GM21367 (cell line): Measurements from ENCODE around the gene OTUD1.
"Not testable (repeated sequence)": the region's sequence is repeated elsewhere in the genome, so short reads cannot be mapped to it uniquely, and the experiment has no call there.

ENCODE experiments used
- ATAC-seq: cut with Tn5 transposase; IDR thresholded peaks from one replicate; pipeline ENCODE4 v1.9.1; 2021; ENCODE audit not compliant: unreplicated experiment

Gene OTUD1

GRCh38 chr10:23438547-23439451, at the start of gene OTUD1:
Gene OTUD1 (plus strand): TSS chr10:23439075. CDS start chr10:23439458, 383 bp downstream.
- peak; percentile 80 for ATAC-seq

DNA sequence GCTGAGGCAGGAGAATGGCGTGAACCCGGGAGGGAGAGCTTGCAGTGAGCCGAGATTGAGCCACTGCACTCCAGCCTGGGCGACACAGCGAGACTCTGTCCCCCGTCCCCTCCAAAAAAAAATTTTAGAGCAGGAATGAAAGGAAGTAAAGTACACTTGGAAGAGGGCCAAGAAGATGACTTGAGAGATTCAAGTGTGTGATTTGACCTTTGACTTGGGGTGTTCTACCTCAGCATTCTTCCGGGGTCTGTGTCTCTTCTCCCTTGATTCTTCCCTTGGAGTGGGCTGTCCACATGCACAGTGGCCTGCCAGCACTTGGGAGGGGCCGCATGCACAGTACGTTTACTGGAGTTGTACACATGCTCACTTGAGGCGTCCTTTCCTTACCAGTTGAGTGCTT, 48.5 kb upstream of the OTUD1 start:
- not testable (repeated sequence) for ATAC-seq

DNA sequence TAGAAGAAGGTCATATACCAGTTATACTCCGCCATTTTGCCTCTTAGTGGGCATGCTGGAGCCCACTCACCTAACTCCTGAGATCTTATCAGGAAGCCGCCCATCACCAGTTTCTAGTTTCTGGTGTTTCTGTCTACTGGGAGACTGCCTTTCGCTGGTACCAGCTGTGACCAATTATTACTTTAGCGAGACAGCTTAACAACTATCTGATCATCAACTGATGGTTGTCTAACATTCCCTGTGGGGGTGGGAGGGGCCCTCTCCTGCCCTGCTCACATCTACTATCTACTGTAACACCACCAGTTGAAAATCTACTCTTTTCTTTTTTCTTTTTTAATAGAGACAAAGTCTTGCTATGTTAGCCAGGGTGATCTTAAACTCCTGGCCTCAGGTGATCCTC, 48.1 kb upstream of the OTUD1 start:
- no peak for ATAC-seq

DNA sequence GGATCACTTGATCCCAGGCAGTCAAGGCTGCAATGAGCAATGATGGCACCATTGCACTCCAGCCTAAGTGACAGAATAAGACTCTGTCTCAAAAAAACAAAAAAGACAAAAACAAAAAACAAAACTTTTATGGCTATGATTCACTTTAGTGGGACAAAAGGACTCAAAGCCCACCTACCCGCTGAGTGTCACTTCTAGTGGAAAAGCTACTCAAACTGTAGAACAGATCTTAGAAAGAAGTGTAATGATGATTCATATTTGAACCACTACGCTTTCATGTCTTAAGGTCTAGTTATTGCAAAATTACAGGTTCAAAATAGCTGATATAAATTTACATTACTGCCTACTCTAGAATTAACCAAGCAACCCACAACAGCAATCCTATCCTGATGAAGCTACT, 47.1 kb upstream of the OTUD1 start:
- ATAC-seq, result no peak

- ATAC-seq, result no peak
These were observed 43.9 kb upstream of the OTUD1 start for GRCh38 chr10:23395017-23395416.

DNA sequence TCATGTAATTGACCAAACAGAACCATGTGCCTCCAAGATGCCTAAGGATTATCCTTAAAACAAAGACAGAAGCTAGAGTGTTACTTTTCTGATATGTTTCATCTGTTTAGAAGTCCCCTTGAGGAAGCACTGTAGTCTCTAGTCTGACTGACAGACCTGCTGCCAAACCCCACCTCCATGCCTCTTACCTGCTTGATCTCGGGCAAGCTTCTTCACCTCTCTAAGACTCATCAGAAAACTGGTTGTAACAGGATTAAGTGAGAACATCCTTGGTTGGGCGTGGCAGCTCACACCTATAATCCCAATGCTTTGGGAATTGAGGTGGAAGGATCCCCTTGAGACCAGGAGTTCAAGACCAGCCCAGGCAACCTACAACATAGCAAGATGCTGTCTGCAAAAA, 42.2 kb upstream of the OTUD1 start:
- no peak for ATAC-seq

GRCh38 chr10:23399701-23400144, 39.2 kb upstream of the OTUD1 start:
- no peak for ATAC-seq

DNA sequence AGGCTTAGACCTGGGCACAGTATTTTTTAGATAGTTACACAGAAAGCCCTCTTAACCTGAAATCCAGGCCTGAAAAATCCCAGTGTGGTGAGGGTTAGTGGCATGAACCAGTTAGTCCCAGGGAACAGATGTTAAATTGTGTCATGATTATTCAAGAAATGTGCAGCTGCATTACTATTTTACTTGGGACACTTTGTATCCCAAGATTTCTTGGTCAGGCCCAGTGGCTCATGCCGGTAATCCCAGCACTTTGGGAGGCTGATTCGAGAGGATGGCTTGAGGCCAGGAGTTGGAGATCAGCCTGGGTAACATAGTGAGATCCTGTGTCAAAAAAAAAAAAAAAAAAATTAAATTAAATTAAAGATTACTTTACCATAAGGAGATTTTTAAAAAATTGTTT, 36.0 kb upstream of the OTUD1 start:
- ATAC-seq, result no peak

DNA sequence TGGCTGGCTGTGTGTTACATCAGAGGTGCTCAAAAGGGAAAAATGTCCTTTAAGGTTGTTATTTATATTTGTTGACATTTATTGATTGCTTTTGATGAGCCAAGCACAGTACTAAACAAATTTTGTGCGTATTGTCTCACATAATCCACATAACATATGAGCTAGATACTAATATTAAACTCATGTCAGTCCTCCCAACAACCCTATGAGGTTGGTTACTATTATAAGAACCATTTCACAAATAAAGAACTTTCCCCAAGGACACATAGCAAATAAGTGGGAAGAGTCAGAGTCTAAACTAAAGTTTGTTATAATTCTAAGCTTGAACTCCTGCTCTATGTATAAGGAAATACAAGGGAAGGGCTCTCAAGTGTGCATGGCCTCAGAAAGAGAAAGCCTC, 35.6 kb upstream of the OTUD1 start:
- no peak for ATAC-seq

DNA sequence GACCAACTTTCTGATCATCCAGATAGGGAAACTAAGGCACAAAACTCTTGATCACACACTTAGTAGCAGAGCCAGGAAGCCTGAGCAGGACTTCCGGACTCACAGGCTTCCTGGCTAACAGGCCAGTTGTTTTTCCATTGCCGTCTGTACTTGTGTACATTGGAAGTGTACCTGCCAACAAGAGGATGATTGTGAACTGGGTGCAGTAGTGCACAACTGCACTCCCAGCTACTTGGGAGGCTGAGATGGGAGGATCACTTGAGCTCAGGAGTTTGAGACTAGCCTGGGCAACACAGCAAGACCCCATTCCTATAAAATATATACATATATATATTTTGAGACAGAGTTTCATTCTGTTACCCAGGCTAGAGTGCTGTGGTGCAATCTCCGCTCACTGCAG, 35.2 kb upstream of the OTUD1 start:
- ATAC-seq, result no peak

DNA sequence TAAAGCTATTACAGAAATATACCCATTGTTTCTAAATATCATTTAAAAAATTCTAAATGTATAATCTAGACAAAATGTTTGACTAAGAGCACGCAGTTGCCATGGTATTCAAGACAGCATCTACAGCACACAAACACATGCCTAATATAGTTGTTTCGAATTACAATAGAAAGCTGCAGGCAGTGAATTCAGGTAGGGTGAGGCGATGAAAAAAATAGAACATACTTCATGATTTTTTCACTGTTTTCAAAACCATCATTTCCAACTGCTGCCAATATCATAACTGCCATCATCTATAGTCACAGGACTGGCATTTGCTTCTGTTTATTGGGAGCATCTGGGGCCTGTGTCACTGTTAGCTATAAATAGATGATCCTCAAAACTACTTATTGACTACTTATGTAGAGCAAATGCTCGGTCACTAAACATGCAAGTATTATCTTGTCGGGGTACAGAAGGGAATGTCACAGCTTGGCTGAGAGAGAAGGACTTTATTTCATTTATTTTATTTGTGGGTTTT, 34.4 kb upstream of the OTUD1 start:
- ATAC-seq, result no peak

- no peak for ATAC-seq
These were observed 33.3 kb upstream of the OTUD1 start for GRCh38 chr10:23405540-23405939.

DNA sequence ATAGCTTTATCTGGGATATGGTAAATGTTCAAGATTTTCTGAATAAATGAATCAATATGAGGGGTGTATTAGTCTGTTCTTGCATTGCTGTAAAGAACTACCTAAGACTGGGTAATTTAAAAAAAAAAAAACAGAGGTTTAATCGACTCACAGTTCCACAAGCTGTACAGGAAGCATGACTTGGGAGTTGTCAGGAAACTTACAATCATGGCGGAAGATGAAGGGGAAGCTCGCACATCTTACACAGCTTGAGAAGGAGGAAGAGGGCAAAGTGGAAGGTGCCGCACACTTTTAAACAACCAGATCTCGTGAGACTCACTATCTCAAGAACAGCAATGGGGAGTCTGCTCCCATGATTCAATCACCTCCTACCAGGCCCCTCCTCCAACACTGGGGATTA, 32.5 kb upstream of the OTUD1 start:
- no peak for ATAC-seq

- ATAC-seq, result no peak
These were observed 30.4 kb upstream of the OTUD1 start for GRCh38 chr10:23408330-23408976.

DNA sequence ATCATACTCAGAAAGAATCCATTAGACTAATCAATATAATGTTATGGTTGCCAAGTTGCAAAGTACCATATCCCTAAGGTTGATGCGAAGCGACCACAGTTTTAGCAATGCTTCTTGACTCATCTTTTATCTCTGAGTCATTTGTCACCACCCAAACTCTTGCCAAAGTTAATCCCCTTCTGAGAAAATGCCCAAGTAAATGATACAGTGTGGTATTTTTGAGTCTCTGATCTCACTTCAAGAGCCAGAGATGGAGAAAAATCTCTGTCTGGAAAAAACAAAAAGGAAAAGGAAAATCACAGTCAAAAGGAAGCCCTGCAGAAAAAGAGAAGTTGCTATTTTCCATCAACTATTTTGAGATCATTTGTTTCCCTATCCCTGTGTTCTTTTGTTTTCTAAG, 26.7 kb upstream of the OTUD1 start:
- no peak for ATAC-seq

GRCh38 chr10:23413629-23414089, 25.2 kb upstream of the OTUD1 start:
- peak; percentile 96 for ATAC-seq

- no peak for ATAC-seq
These were observed 24.2 kb upstream of the OTUD1 start for GRCh38 chr10:23414658-23415057.

- ATAC-seq, result no peak
These were observed 21.6 kb upstream of the OTUD1 start for GRCh38 chr10:23417254-23417653.

- no peak for ATAC-seq
These were observed 20.7 kb upstream of the OTUD1 start for GRCh38 chr10:23418051-23418681.

DNA sequence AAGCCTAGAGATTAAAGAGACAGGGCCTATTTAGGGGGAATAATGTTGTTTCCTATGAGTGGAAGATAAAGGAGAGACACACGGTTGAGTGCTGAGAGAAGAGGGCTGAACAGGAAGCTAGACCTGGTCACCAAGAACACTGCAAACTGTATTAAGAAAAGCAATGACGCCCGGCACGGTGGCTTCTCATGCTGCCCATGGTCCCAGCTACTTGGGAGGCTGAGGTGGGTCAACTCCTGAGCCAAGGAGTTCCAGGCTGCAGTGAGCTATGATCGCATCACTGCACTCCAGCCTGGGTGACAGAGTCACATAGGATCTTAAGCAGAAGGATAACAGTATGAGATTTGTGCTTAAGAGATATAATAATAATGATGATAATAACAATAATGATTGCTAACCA, 19.7 kb upstream of the OTUD1 start:
- no peak for ATAC-seq

GRCh38 chr10:23419655-23420329, 19.1 kb upstream of the OTUD1 start:
- no peak for ATAC-seq
